ENCODE results near the gene HM13. TPM values are rescaled to one million over a fixed set of nuclear protein-coding genes. Genes with fewer than 3 reads are reported as not detected.
"Not testable (repeated sequence)": the region's sequence is repeated elsewhere in the genome, so short reads cannot be mapped to it uniquely, and the experiment has no call there.

Gene HM13
- total and polyA plus RNA-seq, 9 of the 15 experiments (the other 6 are each of a cell fraction or from before 2014, with no cell fraction given) = 7.7 to 136 (median 74.5) TPM

DNA sequence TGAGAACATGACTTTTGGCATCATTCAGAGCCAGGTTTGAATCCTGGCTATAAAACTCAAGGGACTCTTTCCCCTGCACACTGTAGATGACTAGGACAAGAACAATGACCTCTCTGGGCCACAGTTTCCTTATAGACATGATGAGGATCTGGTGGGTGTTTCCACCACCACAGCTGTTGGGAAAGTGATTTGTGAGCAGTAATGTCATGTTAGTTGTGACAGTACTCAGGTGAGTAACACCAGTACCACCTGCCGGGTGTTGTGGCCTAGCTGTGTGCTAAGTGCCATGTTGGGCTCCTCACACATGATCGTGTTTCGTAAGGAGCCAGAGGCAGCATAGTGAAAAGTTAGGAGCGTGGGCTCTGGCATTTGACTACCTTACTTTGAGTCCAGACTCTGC is 24.1 kb downstream of the HM13 start (continued):
- TF ChIP-seq, protein P1, sequence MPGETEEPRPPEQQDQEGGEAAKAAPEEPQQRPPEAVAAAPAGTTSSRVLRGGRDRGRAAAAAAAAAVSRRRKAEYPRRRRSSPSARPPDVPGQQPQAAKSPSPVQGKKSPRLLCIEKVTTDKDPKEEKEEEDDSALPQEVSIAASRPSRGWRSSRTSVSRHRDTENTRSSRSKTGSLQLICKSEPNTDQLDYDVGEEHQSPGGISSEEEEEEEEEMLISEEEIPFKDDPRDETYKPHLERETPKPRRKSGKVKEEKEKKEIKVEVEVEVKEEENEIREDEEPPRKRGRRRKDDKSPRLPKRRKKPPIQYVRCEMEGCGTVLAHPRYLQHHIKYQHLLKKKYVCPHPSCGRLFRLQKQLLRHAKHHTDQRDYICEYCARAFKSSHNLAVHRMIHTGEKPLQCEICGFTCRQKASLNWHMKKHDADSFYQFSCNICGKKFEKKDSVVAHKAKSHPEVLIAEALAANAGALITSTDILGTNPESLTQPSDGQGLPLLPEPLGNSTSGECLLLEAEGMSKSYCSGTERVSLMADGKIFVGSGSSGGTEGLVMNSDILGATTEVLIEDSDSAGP (CRISPR knock-in tag; IDR thresholded peaks at IDR 0.05) = no peak
- TF ChIP-seq DMBX1 (CRISPR knock-in tag; IDR thresholded peaks at IDR 0.05; ENCODE audit: borderline replicate concordance) (no peak), ZNF121 (CRISPR knock-in tag; conservative IDR thresholded peaks at IDR 0.05) (no peak), NR3C1 (CRISPR knock-in tag; IDR thresholded peaks at IDR 0.05) (no peak), SETDB1 (IDR thresholded peaks at IDR 0.05; ENCODE audit: low read length) (no peak), U2AF2 (optimal IDR thresholded peaks at IDR 0.05; ENCODE audit: low read depth, low read length) (no peak), KAT8 (IDR thresholded peaks at IDR 0.05; ENCODE audit: low read depth) (no peak), SMARCB1 (IDR thresholded peaks at IDR 0.05; ENCODE audit: insufficient read length, low read depth) (no peak), MECOM (CRISPR knock-in tag; IDR thresholded peaks at IDR 0.05) (no peak), WHSC1 (IDR thresholded peaks at IDR 0.05; ENCODE audit: low read length) (no peak), RCOR1 (IDR thresholded peaks at IDR 0.05; ENCODE audit: borderline replicate concordance in 1 of 2, low read depth in 2 of 2, low read length in 2 of 2) (no peak)
- TF ChIP-seq, protein P2, sequence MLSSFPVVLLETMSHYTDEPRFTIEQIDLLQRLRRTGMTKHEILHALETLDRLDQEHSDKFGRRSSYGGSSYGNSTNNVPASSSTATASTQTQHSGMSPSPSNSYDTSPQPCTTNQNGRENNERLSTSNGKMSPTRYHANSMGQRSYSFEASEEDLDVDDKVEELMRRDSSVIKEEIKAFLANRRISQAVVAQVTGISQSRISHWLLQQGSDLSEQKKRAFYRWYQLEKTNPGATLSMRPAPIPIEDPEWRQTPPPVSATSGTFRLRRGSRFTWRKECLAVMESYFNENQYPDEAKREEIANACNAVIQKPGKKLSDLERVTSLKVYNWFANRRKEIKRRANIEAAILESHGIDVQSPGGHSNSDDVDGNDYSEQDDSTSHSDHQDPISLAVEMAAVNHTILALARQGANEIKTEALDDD (IDR thresholded peaks at IDR 0.05) = no peak

DNA sequence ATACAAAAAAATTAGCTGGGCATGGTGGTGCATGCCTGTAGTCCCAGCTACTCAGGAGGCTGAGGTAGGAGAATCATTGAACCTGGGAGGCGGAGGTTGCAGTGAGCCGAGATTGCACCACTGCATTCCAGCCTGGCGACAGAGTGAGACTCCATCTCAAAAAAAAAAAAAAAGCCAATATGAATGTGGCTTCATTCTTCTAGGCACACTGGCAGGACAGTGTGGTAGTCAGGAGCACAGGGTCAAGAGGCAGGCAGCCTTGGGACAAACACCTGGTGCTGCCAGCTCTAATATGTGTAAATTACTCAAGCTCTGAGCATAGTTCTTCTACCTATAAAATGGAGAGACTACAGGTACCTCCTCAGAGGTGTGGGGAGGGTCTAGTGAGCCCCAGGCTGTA is 25.4 kb downstream of the HM13 start:
- in situ Hi-C loops (cut with MboI) = not testable (repeated sequence)

More for the DNA sequence above, 25.4 kb downstream of the HM13 start:
- BruUV-seq (replicated peaks); H3K79me2 ChIP-seq (ENCODE audit: control insufficient read depth, insufficient read depth, low read length); H3K4me3 ChIP-seq; H3K9ac ChIP-seq (ENCODE audit: insufficient read depth in 1 of 2, low read depth in 2 of 2, low read length in 2 of 2); H3K9me3 ChIP-seq (replicated peaks; ENCODE audit: control insufficient read depth, insufficient read depth, low read depth, low read length); CTCF ChIA-PET (ENCODE audit: low intra/inter-chr PET ratio); intact Hi-C loops (cut with micrococcal nuclease); H3K27me3 ChIP-seq (ENCODE audit: control insufficient read depth in 2 of 2, insufficient read depth in 2 of 2, low read length in 2 of 2); H3K27ac ChIP-seq (ENCODE audit: extremely low read depth, low read depth, low read length); H3K4me2 ChIP-seq (ENCODE audit: insufficient read depth, low read length); ATAC-seq; H2AFZ ChIP-seq (ENCODE audit: low read depth, low read length); DNase-seq (ENCODE audit: extremely low read depth in 1 of 4, low spot score in 3 of 4); H3K9me1 ChIP-seq (ENCODE audit: control insufficient read depth, insufficient read depth, low read length); FAIRE-seq: not testable (repeated sequence)
- WGBS (ENCODE audit: insufficient coverage, low coverage, missing lambda C conversion rate) = 80% methylated on average over 1 of the region's 3 CpGs
- peaks cover 82% of the 10 kb centered on the region for H3K36me3 ChIP-seq (ENCODE audit: control insufficient read depth, insufficient read depth, low read length)
- POLR2A ChIA-PET = interaction anchor here (1.2 kb wide), 1 partner anchor 9 kb away, joined by 3 read pairs; no protein-coding TSS in a partner anchor
- H4K20me1 ChIP-seq (replicated peaks; ENCODE audit: control insufficient read depth, insufficient read depth, low read length) = peaks cover 15% of the 10 kb centered on the region
- peaks cover 12 to 13% of the 10 kb centered on the region in 2 experiments; a peak in 3 of 5 replicates for H3K4me1 ChIP-seq (replicated peaks in 1 of 2; ENCODE audit: control insufficient read depth in 2 of 2, insufficient read depth in 2 of 2, low read length in 2 of 2)
